Limb (tissue), 2 donors: ENCODE measurements around the gene FARS2.
A peak's percentile ranks its signal among the peaks of the same experiment; 100 is the strongest.

ENCODE experiments used
- DNase-seq, 2 donors: peaks; one replicate each; pipeline ENCODE4 v3.0.0-alpha.2; 2016; ENCODE audit errors: extremely low spot score in 2 of 2

The FARS2 gene

DNA sequence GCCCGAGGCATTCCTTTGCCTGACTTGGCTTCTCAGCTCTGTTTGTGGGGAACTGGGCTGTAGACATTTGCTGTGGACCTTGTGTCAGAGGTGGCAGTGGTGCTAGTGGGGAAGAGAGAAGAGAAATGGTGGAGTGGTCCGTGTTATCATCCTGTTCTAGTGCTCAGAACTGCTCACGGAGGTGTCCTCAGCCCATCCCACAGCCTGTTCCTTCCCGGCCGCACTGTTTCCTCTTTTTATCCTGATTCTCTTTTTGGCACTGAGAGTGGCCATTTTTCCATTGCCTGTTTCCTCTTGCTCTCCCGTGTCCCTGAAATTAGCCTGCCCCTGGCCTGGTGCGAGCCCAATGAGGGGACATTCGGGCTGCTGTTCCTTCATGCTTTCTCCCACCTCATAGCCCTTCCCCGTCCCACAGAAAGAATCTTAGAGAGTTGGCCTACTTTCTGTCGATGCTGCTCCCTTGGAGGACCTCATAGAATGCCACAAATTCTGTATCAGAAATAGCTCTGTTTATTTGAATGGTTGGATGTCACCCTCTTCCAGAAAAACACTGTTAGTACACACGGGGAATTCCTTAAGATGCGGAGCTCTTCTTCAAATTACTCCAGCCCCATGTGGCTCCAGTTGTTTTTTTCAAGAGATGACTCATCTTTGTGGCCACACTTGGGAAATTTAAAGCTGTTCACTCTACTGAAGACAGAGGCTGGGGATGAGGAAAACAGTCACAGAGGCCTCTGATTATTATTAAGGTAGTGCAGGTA is 26.1 kb downstream of the FARS2 start:
- DNase-seq: no peak

DNA sequence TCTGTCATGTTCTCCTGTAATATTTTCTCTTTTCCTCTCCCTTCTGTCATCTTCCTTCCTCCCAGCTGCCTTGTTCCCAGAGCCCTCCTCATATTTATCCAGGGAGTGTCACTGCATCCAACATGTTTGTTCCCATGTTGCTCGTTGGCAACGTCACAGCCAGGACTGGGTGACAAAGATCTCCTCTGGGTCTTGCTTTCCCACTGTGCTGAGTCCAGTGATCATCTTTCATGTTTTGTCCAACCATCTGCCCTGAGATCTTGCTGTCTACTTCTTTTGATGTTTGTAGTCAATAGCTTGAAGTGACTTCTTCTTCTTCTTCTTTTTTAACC is 26.6 kb downstream of the FARS2 start:
- DNase-seq: no peak

GRCh38 chr6:5290097-5290496 is 28.8 kb downstream of the FARS2 start:
- no peak for DNase-seq

DNA sequence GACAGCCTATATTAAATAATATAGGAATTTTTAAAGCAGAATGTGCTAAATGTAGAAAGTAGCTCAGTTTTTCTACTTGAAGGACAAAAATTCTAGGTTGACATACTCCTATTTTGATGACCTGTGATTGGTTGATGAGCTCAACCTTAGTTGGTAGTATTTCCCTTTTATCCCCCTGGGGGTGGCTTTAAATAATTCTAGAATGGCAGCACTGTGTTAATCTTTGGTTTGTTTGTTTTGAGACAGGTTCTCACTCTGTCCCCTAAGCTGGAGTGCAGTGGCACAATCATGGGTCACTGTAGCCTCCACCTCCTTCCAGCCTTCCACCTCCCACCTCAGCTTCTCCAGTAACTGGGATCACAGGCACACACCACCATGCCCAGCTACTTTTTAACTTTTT is 29.2 kb downstream of the FARS2 start:
- no peak for DNase-seq

DNA sequence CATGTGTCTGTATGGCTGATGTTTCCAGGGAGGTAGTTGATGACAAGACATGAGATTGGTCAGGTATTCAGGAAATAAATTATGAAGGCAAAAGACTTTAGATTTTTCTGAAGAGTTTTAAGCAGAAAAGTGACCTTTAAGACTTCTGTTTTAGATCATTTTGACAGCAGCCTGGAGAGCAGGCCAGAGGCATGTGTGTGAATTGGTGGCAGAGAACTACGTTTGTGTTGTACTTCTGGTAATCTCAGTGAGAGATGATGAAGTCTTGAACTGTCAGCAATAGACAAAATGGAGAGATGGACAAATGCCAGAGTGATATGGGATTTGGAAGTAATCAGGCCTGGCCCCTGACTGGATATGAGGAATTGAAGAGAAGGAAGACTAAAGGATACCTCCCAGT is 30.8 kb downstream of the FARS2 start:
- DNase-seq: no peak

DNA sequence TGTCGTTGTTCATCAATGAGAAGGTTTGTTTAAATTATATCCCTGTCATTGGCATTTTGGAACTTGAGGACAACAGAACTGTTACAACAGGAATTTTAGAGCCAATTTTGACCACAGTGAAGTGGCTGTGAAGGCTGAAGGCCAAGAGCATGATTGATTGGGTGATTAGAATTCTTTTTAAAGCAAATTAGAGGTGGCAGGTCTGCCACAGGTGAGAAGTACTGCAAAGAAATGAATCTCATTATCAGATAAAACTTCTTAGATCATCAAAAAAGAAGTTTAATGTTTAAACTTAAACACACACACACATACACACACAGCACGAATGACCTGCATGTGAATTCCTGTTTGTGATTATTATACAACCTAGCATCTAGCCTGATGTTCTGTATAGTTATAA is 32.4 kb downstream of the FARS2 start:
- DNase-seq: no peak

- DNase-seq: no peak
These were observed 33.3 kb downstream of the FARS2 start for GRCh38 chr6:5294392-5295211.

DNA sequence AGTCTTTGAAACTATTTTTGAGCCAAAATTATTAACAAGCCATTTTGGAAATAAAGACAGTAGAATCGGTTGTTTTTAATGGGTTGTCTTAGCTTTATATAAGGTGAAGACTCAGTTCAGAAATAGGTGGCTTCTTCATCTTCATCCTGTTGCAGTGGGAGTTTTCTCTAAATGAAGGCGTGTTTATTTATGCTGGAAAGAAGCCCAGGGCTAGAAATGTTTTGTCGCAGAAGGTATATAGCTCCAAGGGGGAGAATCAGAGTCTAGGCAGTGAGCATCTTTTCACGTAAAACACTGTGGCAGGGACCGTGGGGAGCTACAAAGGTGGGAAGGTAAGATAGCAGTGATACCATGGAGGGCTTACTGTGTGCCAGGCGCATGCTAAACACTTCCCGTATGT is 34.3 kb downstream of the FARS2 start:
- DNase-seq: no peak

DNA sequence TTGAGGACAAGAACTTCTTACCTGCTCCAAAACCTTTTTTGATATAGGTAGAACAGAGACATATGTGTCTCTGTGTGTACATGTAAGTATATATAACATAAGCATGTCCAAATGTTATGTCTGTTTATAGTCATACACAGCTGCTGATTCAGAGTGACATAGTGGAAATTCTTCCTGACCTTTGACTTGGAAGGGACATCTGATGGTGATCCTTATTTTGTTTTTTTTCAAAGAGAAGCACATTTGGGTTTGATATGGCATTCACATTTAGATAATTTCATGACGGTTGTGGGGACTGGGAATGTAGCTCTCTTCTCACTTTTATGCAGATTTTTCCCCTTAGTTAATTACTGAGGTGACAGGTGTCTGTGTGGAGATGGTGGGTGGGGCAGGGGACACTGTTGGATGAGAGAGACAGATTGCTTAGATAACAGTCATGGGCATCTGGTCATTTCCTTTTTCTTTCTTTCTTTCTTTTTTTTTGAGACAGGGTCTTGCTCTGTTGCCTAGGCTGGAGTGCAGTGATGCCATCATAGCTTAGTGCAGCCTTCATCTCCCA is 39.0 kb downstream of the FARS2 start:
- no peak for DNase-seq

DNA sequence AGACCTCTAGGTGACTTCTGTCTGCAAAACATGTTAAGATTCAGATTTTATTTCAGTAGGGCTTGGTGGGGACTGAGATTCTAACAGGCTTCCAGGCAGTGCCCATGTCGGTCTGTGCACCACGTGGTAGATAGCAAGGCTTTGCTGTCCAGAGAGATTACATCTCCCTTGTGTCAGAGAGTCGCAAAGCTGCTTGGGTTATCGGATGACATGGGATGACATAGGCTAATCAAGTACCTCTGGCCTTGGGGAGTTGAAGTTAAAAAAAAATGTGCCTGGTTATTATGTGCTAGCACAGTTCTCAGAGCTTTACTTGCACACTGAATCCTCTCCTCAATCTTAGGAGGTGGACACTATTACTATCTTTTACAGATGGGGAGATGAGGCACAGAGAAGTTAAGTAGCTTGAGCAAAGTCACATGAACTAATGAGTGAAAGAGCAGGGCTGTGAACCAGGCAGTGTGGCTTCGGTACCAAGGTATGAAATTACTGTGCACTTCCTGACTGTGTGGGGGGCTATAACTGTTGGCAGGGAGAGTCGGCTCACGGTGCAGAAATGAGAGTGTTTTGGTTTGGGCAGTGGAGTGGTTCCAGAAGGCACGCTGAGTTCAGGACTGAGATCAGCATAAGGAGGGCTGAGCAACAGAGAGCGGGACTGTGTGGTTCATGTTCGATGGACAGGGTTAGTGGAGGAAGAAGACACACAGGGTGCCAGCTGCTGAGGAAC is 41.1 kb downstream of the FARS2 start:
- no peak for DNase-seq

- DNase-seq: peak in 1 of 2 donors; percentile 41
These were observed 41.8 kb downstream of the FARS2 start for GRCh38 chr6:5302995-5303622.

DNA sequence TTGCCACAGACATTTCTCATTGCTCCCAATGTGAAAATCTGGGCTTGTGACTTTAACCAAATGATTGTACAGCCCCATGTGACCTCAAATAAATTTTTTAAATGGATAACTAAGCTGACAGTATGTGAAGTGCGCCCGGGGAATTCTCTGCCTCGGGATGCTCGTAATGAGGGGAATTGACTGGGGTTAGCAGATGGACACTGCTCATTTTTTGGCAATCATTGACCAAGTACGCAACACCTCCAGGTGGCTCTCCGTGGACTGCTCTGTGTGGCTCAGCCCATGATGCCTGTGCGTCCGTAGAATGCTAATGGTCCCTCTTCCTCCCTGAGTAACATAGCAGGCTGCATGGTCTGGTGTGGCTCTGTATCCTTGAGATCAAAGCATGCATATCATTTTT is 42.4 kb downstream of the FARS2 start:
- DNase-seq: no peak

- no peak for DNase-seq
These were observed 44.8 kb downstream of the FARS2 start for GRCh38 chr6:5305968-5306626.

GRCh38 chr6:5307058-5307457 is 45.7 kb downstream of the FARS2 start:
- no peak for DNase-seq

DNA sequence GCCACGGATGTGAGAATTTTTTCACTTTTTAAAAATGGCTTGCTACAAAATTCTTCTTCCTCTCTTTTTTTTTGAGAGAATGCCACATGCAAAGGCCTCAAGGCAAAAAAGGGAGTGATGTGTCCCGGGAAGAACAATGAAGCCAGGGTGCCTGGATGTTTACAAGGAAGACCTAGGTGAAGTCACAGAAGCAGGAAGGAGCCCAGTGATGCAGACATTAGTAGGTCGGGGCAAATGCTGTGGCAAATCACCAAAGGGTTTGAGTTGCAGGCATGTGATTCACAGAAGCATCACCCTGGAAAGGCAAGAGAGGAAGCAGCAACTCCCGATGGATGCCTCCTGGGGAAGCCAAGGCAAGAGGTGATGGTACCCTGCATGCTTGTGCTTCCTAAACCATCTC is 46.8 kb downstream of the FARS2 start:
- DNase-seq: no peak

DNA sequence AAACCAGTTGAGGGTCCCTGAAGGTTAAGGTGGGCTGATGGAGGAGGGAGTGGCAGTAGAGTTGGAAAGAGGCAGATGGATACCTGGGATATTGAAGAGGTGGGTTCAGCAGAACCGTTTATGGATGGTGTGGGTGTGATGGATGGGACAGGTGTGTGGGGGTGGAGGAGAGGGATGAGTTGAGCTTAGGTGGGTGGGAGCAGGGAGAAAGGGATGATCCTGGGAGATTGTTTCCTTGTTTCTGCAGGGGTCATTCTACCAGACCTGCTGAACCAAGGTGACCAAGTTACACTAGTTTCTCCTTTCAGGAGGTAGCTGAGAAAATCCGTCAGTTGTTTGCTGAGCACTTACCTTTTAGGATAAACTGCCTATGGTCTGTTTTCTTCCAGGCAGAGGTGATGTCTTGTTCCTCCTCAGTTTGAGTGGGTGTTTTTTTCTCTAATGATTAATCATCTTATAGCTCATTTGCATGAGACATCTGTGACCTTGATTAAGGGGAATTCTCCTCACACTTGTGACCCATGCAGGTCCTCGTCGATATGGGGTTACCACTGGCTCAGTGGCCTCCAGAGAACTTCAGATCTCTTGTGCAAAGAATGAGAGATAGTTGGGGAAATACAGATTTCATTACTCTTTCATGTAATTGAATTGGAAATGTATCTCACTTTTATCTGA is 53.0 kb downstream of the FARS2 start:
- no peak for DNase-seq

DNA sequence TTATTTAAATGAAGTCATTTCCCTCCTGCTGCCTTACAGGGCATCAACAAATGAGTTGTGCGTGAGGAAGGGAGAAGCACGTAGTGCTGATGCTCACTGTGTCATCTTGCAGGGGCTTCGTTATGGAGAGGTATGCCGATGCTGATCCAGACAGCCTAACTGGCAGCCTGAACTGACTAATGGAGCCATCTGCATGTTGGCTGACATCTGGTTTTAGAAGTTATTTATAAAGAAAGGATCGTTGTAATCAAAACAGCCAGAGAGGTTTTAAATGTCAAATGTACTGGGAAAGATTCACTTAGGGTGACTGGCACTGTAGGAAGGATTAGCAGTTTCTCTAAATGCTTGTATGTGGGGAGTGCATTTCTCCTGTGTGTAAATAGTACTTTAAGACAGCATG is 54.6 kb downstream of the FARS2 start:
- peak in 1 of 2 donors; percentile 6 for DNase-seq

DNA sequence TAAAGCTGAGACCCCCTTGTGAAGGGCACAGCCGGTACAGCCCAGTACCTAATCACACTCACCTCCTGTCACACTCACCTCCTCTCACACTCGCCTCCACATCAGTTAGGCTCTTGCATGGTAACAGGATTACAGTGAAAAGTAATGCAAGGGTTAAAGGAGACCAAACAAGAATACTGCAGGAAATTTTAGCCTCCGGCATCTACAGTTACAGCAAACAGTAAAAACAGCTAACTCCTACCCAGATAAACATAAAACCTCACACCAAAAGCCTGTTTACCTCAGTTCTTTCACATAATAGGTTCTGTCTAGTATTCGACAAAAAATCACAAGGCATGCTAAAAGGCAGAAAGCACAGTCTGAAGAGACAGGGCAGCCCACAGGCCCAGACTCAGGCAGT is 55.6 kb downstream of the FARS2 start:
- DNase-seq: no peak

- no peak for DNase-seq
These were observed 57.4 kb downstream of the FARS2 start for GRCh38 chr6:5318617-5319272.

DNA sequence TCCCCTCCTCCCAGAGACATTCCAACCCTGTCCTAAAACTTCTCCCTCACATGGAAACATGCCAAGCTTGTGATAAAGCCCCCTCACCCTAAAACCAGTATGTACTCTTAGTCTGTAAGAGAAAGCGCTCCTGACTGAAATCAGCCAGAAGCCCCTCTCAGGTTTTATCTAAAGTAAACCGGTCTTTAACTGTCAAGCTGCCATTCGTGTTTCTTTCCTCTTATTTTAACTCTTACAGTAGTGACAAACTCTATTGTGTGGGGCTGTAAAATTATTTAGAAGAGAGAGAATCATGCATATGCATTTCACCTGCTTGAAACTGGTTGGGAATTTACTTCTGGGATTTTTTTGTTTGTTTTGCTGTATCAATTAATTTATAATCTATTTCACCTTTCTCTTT is 62.7 kb downstream of the FARS2 start:
- DNase-seq: no peak
